AG04449 (cell line): ENCODE results near the gene EED.

Experiments
- CTCF ChIA-PET: fragments of 350-600 bp; formaldehyde crosslinking; extraction: SDS; loops from one replicate; lab custom pipeline; 2021; ENCODE audit warnings: antibody characterized with exemption; lab: Yijun Ruan, JAX
- POLR2A ChIA-PET: fragments of 400-600, 350-600 bp; formaldehyde crosslinking; extraction: SDS; loops from one replicate; lab custom pipeline; 2020; ENCODE audit warnings: antibody characterized with exemption, inconsistent platforms; lab: Yijun Ruan, JAX
- DNase-seq: peaks from one replicate; pipeline ENCODE4 v3.0.0-alpha.2; 2010; ENCODE audit warnings: low read depth, low spot score
- H3K4me3 ChIP-seq: 2 replicates; pipeline ENCODE4 v1.5.1; 2011; ENCODE audit warnings: low read depth, mild to moderate bottlenecking, control low read depth, low read length
- CTCF ChIP-seq: IDR thresholded peaks from one replicate; pipeline ENCODE4 v1.5.1; 2011; ENCODE audit warnings: mild to moderate bottlenecking, moderate library complexity, low read length, control low read depth, inconsistent platforms; ENCODE audit not compliant: insufficient read depth; ENCODE audit errors: missing control alignments

The EED gene

GRCh38 chr11:86207413-86207812 lies 37.1 kb upstream of the EED start:
- no peak for DNase-seq
- no peak for TF ChIP-seq CTCF
- no peak overlapping the region for H3K4me3 ChIP-seq
- ChIA-PET CTCF (interaction anchor here (1.1 to 7.8 kb wide), 3 partner anchors 11 to 165 kb away, joined by 3 to 51 read pairs (median 8); no protein-coding TSS in a partner anchor), POLR2A (interaction anchor here (0.7 kb wide), 1 partner anchor 138 kb away, joined by 5 read pairs; the partner anchor contains the start of gene PICALM)

- no peak for DNase-seq
- no peak overlapping the region for H3K4me3 ChIP-seq
- ChIA-PET POLR2A (no interaction called here), CTCF (interaction anchor here (7.8 kb wide), 1 partner anchor 15 kb away, joined by 51 read pairs; no protein-coding TSS in a partner anchor)
- TF ChIP-seq CTCF: no peak
Measured at GRCh38 chr11:86208572-86208971, 36.0 kb upstream of the EED start.

- no peak overlapping the region for H3K4me3 ChIP-seq
- no peak for DNase-seq
- CTCF ChIA-PET: interaction anchor here (1.2 to 2.2 kb wide), 2 partner anchors 10 to 266 kb away, joined by 3 to 10 read pairs; no protein-coding TSS in a partner anchor
- POLR2A ChIA-PET: no interaction called here
- no peak for TF ChIP-seq CTCF
Measured at GRCh38 chr11:86209806-86210657, 34.5 kb upstream of the EED start.

GRCh38 chr11:86210898-86211297 lies 33.7 kb upstream of the EED start:
- no peak for TF ChIP-seq CTCF
- CTCF ChIA-PET: interaction anchor here (1.2 to 2.2 kb wide), 3 partner anchors 9 to 267 kb away, joined by 3 to 10 read pairs (median 7); no protein-coding TSS in a partner anchor

GRCh38 chr11:86211619-86212018 lies 32.9 kb upstream of the EED start:
- no peak overlapping the region for H3K4me3 ChIP-seq
- CTCF ChIA-PET: interaction anchor here (0.6 to 2.2 kb wide), 8 partner anchors 9 to 270 kb away, joined by 3 to 10 read pairs (median 4); no protein-coding TSS in a partner anchor
- POLR2A ChIA-PET: no interaction called here
- no peak for DNase-seq
- no peak for TF ChIP-seq CTCF

More at GRCh38 chr11:86210898-86211297, 33.7 kb upstream of the EED start:
- no peak overlapping the region for H3K4me3 ChIP-seq
- POLR2A ChIA-PET: no interaction called here
- DNase-seq: no peak
